NCI-H774 (cell line): ENCODE data around the gene CROCC2.

Experiments used
- DNase-seq: peaks from one replicate; lab custom pipeline; 2025; lab: John Stamatoyannopoulos, UW

CROCC2 gene

DNA sequence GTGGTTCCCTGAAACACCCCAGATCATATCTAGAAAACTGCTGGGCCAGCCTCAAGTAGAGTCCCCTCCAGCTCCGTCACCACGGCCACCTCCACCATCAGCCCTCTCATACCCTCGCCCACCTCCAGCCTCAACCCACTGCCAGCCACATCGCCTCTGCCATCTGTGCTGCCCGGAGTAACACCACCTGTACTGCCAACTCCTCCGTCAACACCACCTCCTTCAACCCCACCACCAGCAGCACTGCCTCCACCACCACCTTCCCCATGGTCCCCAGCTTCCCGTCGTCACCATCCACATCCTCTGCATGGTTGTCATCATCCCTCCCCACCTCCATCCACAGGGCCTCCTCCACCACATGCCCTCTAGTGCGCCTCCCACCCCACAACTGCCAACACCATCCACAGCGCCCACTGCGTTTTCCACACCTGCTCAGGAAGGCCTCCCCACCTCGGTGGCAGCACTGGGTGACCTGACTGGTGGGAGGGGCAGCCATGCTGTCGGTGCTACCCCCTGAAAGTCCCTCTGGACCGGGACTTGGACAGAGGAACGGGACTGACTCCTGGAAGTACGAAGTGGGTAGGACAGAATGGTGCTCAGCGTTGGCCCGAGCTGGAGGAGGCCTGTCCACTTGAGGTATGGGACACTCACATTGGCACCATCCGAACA, 93.9 kb downstream of the CROCC2 start:
- DNase-seq, result no peak

DNA sequence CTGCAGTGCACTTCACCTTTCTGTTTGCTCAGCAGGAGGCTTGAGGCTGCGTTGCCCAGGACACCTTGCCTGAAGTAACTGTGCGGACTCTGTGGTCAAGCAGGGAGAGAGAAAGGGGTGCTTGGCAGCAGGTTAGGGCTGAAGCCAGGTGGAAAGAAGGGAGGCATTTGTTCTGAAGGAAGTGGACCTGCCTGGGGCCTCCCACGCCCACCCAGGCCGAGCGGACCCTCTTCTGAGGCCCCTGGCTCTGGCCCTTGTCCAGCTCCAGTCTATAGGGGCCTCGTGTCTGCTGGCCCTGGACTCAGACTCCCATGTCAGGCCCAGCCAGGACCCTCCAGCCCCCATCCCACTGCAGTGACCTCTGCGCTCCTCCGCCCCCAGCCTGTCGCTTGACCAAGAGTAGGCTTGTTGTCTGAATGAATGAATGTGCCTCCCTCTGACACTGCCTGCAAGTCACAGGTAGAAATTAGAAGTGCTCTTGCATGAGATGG, 94.7 kb downstream of the CROCC2 start:
- DNase-seq, result peak; percentile 69

DNA sequence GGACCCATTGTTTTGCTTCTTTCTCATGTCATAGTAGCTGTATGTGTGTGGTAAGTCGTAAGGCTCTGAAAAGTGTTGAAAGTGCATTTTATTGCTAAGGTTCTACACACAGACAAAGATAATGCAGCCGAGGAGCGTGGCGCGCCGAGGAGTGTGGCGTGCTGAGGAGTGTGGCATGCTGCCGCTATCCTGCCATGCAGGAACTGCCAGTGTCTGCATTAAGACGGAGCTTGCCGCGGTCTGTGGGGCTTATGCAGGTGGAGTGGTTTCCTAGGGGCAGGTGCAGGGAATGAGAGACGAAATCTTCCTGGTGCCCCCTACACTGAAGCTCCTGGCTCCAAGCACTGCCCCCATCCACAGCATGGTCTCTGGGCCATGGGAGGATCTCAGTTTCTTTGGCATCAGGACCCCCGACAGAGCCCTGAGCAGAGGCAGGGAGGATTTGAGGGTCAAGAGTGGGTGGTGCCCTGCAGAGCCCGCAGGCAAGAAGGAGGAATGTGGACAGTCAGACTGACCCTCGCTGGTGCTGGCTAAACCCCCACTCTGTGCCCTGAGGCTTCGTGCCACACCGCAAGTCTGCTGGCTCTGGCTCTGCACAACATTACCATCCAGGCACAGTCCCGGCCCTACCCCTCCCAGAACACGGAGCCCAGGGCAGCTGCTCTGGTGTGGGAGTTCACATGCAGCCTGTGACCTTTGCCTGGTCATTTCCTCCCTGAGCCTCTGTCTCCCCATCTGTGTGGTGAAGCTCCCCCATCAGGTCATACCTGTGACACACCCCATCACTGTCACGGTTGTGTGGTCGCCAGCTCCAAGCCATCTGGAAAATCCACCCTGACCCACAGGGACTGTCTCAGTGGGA, 95.5 kb downstream of the CROCC2 start:
- DNase-seq, result no peak

DNA sequence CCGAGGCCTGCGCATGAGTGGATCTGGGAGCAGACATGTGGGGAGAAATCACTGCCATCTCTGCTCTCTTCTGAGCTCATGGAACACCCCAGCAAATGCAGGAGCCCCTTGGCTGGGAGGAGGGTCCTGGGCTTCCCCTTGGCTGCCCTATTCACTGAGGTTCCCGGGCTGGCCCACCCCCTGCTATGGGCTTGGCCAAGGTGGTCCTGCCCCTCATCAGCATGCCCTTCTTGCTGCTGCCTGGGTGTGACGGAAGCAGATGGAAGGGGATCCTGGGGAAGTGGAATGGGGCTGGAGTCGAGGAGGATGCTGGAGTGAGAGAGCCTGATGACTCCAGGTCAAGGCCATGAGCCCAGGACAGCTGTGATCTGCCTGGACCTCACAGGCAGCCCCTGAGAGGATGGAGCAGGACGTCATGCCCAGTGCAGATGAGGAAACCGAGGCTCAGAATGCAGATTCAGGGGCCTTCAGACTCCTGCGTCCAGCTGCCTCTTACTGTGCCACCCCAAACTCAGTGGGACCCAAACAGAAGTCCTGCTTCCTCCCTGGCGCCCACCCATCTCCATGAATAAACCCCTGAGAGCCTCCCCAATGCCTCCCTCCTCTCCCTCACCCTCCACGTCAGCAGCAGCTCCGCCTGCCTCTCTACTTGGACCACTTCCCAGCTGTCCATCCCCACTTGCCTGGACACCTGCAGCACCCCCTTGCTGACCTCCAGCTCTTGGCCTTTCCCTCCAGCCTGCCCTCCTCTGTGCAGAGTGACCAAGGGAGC, 96.3 kb downstream of the CROCC2 start:
- no peak for DNase-seq

DNA sequence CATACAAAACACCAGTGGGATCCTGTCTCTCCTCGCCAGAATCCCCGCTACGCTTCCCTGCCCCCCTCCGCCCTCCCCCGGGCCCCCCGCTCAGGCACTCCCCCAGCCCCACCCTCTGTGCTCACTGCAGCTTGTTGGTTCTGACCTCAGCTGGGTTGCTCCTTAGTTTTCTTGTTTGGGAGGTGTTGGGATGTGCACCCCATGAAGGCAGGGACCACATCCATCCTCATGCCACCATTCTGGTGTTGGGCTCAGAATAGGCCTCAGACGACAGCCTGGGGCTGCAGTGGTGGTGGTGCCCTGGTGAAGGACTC, 96.9 kb downstream of the CROCC2 start:
- no peak for DNase-seq

DNA sequence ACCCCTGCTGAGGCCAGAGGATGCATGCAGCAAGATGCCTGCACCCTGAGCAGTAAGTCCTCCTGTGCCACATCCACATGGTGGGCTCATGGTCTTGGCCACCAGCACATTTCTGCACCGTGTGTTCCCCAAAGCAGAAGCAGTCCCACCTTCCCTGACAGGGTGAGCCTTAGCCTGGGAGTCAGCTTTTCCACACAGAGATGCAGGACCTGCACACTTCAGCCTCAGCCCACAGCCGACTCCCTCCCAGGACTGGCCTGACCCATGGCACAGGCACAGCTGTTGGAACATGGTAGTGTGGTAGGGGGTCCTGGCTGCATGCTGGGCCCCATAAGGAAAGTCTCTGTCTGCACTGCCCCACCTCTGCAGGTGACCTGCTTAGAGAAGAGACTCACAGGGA, 97.2 kb downstream of the CROCC2 start:
- no peak for DNase-seq

DNA sequence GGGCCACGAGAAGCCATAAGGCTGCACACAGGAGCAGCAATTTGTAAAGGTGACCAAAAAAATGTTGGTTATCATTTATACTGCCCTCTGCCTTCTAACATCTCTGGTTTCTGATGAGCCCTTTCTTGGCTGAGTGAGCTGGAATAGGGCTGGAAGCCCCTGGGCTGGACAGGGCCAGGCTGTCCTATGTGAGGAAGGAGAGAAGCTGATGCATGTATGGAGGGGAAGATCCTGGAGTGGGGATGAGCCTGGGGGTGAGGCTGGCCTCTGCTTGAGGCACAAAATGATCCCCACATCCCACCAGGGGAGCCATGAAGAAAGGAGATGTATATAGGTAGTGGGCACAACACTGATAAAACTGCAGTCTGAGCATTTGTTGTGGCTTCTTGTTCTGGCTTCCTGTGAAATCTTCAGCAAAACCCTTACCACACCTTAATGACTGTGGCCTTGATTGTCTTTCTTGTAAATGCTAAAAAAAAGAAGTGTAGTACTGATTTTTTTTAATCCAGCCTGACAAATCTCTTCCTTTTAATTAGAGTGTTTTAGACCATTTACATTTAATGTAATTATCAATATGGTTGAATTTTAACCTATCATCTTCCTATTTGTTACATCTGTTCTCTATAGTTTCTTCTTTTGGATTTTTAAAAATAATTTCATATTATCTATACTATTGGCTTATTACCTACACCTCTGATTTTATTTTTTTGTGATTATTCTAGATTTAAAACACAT, 97.9 kb downstream of the CROCC2 start:
- DNase-seq, result no peak

DNA sequence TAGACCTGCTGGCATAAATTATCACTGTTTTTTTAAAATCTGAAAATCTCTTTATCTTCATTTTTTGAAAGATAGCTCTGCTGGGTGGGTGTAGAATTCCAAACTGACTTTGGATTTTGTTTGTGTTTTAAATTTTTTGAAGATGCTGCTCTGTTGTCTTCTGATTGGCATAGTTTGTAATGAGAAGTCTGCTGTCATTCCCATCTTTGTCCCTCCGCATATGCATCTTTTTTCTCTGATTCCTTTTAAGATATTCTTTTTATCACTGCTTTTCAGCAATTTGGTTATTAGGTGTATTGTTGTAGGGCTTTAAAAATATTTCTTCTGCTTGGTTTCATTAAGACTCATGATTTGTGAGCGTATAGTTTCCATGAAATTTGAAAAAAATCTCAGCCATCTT, 99.4 kb downstream of the CROCC2 start:
- DNase-seq, result no peak

DNA sequence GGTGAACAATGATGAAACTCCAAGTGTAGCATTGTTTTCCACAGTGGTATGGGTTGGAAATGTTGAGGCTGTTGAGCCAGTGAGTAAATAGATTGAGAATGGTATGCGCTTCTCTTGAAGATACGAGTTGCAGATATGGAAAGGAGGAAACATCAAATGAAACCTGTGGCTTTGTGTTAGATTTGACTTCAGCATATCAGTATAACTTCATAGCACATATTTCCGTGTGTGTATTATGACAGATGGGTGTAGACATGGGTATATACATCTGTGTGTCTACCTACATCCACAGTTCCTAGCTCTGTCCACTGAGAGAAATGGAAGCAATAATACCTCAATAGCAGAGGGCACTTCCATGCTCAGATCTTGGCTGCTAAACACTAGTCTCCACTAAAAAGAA, 100.3 kb downstream of the CROCC2 start:
- DNase-seq, result no peak

DNA sequence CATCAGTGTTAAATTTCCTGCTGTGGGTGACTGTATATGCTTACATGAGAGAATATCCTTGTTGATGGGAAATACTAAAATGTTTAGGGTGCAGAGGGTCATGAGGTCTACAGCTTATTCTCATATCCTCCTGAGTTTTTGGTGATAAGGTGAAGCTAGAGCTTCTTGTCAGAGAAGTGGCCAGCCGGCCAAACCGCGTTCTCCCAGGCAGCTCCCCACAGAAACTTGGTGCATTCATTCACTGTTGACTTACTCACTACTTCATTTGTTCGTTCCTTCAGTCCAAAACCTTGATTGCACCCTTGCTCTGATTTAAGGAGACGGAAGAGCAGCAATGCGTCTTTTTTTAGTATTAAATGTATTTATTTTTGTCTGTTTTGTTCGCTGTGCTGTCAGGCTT, 101.0 kb downstream of the CROCC2 start:
- no peak for DNase-seq

DNA sequence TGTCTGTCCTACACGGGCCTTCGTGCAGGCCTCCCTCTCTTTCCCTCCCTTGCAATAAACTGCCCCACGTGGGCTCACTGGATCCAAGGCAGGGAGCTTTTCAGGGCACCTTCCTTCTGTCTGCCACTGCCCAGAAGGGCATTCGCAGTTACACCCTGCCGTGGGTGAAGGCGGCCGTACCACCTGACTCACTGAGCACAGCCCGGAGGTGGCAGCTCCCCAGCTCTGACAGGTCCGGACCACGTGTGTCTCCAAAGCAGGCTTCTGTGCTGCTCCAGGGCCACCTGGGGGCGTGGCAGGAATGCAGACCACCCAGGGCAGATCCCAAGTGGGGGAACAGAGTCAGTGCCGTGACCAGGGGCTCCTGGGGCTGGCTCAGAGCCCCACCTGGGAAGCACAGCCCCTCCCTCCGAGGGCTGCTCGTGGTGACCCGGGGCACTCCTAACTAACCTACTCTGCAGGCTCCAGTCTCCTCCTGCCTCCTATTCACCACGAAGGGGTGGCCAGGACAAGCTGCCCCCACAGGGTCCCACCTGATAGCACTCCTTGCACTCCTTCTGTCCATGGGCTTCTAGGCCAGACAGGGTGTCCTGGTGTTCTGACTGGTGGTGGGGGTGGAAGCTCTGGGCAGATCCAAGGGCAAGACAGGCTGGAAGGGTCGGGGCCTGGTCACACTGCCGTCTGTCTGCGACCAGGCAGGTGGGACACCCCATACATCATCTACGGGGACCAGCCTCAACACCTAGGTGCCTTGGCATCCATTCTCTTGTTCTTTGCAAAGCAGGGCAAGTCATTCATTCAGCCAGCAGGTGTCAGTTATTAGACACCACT, 102.0 kb downstream of the CROCC2 start:
- no peak for DNase-seq

DNA sequence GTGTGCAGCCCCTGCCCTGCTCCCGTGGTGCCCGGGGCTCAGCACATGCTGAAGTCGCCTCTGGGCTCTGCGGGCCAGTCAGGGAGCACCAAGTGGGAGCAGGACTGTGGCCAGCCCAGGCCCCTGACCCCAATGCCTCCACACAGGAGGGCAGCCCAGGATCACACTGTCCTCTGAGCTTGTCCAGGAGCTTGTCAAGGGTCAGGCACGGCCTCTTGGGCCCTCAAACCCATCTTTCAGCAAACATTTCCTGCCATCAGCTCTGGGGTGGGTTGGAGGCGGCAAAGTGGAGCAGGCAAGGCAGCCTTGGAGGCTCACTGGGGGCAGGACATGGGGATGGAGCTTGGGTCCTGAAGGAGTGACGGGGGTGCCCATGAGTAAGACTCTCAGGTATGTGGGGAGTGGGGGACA, 102.6 kb downstream of the CROCC2 start:
- DNase-seq, result no peak

DNA sequence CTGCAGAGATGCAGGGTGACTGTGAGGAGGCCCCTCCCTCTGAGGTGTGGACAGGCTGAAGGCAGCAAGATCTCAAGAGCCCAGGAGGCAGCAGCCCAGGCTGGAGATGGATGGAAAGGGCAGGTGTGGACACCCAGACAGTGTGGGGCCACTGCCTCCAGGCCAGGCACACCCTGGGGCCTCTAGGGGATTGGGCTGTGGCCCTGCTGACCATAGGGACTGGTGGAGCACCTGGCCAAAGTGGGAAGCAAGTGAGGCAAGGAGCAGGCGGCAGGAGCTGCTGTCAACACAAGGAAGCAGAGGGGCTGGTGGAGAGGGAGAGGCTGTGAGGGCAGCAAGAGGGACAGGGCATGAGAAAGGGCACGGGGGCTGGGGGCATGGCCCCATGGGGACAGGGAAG, 103.1 kb downstream of the CROCC2 start:
- DNase-seq, result no peak

DNA sequence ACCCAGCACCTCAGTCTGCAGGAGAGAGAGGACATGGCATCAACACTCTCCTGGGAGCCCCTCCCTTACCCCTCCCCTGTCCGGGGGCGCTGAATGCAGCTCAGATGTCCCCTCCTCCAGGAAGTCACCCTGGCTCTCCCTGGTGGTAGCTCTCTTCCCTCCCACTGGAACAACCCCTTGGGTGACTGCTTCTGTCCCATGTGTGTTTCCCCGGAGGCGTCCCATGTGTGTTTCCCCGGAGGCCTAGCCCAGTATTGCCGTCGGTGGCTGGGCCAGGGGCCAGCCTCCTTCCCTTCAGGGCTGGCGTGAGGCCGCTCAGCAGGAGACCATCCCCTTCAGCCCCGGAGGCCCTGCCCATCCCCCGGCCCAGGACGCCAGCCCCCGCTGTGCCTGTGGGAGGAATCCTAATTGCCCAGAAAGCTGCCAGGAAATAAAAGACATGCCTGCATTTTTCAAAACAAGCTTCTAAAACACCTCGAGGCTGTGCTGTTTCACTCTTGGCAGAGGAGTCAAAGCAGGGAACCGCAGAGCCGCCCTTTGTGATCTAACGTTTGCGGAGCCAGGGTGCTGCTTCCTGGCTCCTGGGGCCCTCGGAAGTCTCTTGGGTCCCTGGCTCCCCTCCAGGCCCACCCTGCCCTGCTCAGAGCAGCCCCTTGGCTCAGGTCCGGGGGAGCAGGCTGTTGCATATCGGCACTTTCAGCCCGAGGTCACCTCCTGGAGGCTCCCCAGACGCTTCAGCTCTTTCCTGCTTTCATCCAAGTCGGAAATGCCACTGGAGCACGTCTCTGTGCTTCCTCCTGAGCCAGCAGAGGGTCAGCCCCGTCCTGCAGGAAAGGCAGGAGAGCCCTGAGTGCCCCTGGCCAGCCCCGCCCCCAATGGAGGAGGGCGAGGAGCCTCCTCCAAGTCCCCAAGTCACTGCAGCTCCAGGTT, 103.7 kb downstream of the CROCC2 start:
- DNase-seq, result no peak

DNA sequence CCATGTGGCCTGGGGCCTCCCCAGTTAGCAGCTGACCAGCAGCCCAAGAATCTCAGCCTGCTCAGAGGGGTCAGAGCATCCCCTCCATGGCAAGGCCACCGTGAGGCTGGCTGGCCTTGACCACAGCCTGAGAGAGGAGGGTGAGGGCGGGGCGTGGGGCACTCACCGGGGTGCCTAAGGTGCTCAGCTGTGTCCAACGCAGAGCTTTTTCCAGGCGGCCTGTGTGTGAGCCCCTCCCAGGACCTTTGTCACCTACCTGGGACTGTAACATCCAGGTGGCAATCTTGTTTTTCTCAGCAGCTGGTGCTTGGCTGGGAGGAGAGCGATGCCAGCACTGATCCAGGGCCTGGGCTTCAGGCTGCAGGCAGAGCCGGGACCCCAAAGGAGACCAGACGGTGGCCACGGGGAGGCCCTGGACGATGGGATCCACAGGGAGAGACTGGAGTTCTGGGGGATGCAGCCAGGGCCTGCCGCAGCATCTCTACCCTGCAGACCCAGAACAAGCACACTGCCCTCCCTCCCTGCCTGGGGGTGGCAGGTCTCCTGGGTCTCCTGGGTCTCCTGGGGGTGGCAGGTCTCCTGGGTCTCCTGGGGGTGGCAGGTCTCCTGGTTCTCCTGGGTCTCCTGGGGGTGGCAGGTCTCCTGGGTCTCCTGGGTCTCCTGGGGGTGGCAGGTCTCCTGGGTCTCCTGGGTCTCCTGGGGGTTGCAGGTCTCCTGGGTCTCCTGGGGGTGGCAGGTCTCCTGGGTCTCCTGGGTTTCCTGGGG, 104.6 kb downstream of the CROCC2 start:
- DNase-seq, result no peak

DNA sequence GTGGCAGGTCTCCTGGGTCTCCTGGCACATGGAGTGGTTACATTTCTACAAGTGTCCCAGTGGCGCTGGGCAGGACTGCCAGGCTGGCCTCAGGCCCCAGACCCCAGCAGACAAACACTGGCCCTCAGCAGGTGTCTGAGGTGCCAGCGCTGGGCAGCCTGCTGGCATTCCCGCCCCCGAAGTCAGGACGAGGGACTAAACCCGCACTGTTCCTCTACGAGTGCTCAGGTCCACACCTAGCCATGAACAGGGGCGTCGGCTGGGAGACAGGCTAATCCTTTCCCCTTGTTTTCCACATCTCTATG, 105.1 kb downstream of the CROCC2 start:
- no peak for DNase-seq

DNA sequence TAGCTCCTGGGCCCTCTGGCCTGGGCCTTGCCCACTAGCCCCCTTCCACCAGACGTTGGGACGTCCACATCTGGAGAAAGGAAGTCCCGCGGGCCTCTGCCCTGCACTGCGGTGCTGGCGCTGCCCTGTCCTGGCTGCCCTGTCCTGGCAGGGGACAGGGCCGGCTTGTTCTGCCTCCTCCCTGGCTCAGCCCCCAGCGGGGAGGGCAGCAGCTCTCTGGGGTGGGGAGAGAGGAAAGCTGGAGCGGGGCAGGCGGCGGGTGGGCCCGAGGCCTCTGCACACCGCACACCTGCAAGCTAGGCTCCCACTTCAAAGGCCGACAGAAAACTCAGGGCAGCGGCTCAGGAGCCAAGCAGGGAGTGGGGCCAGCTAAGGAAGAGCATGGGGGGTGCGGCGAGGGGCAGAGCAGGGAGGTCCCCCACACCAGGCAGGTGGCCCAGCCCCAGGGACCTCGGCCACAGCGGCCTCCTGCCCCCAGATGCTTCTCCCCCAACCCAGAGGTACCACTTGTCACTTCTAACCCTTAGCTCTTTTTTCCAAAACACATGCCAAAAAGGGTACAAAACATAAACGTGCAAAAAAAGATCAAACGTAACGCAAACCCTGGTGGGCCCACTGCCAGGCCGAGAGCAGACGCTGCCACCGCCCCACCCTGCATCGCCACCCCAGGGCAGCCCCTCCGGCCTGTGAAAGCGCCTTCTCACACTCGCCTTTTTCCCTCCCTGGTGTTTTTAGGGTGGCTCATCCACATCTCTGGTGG, 105.8 kb downstream of the CROCC2 start:
- no peak for DNase-seq

DNA sequence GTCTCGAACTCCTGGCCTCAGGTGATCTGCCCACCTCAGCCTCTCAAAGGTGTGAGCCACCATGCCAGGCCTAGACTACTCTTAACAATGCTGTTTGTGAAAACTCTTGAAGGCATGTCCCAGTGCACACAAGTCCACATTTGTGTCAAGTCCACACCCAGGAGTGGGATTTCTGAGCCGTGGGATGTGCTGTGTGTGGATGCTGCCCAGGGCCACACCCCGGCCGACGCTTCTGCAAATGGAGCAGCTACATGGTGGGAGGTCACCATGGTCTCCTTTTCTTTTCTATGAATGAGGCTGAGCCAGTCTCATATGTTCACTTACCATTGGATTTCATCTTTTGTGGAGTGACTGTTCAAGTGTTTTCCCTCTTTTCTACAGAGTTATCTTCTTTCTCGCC, 108.1 kb downstream of the CROCC2 start:
- no peak for DNase-seq

DNA sequence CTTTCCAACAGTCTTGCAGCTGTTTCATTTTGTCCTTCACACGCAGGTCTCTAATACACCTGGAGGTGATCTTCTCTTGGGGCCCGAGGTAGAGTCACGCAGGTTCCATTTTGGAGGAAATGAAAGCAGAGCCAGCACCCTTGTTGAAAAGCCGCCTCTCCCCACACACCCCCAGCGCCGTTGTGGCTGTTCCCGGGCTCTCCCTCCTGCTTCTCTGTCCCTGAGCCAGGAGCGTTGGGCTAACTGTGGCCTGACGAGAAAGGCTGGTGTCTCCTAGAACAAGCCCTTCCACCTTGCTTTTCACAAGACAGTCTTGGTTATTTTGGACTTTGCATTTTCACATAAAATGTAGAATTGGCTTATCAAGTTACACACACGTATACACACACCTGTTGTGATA, 108.6 kb downstream of the CROCC2 start:
- DNase-seq, result no peak
